Endodermal cell (in vitro differentiated cells): ENCODE data around the gene AFF3. TPM values are rescaled to one million over a fixed set of nuclear protein-coding genes. Genes with fewer than 3 reads are reported as not detected.

Source experiments
- DNase-seq: peaks from one replicate; pipeline ENCODE4 v3.0.0-alpha.2; 2017
- H3K27ac ChIP-seq: 2 replicates; pipeline ENCODE4 v1.5.1; 2013; ENCODE audit warnings: mild to moderate bottlenecking, low read depth, low read length, moderate library complexity
- H3K27me3 ChIP-seq: 2 replicates; pipeline ENCODE4 v1.6.1; 2013; ENCODE audit warnings: mild to moderate bottlenecking, low read length, moderate library complexity; ENCODE audit not compliant: insufficient read depth, control insufficient read depth, poor library complexity, severe bottlenecking
- H3K36me3 ChIP-seq: 2 replicates; pipeline ENCODE4 v1.7.0; 2013; ENCODE audit warnings: mild to moderate bottlenecking, low read length, moderate library complexity; ENCODE audit not compliant: control insufficient read depth, insufficient read depth
- H3K4me1 ChIP-seq: one replicate; pipeline ENCODE4 v1.7.0; 2013; ENCODE audit warnings: low read length; ENCODE audit not compliant: control insufficient read depth, insufficient read depth
- H3K4me3 ChIP-seq: 2 replicates; pipeline ENCODE4 v1.5.1; 2013; ENCODE audit warnings: mild to moderate bottlenecking, low read length, moderate library complexity
- H3K9ac ChIP-seq: 2 replicates; pipeline ENCODE4 v1.6.1; 2013; ENCODE audit warnings: mild to moderate bottlenecking, low read length, moderate library complexity; ENCODE audit not compliant: poor library complexity, severe bottlenecking; ENCODE audit errors: extremely low read depth
- H3K9me3 ChIP-seq: 2 replicates; pipeline ENCODE4 v1.6.1; 2013; ENCODE audit warnings: mild to moderate bottlenecking, low read length, moderate library complexity; ENCODE audit not compliant: control insufficient read depth
- H3K27ac Mint-ChIP-seq: 2 replicates; pipeline ENCODE4 v1.8.0; 2020; ENCODE audit warnings: mixed read lengths
- H3K27me3 Mint-ChIP-seq: 2 replicates; pipeline ENCODE4 v1.8.0; 2021; ENCODE audit warnings: mild to moderate bottlenecking, mixed read lengths; ENCODE audit not compliant: insufficient read depth
- H3K36me3 Mint-ChIP-seq: 2 replicates; pipeline ENCODE4 v1.8.0; 2020; ENCODE audit warnings: low read depth, mixed read lengths
- H3K4me1 Mint-ChIP-seq: 2 replicates; pipeline ENCODE4 v1.8.0; 2020; ENCODE audit warnings: mixed read lengths
- H3K4me3 Mint-ChIP-seq: 2 replicates; pipeline ENCODE4 v1.8.0; 2020; ENCODE audit warnings: mild to moderate bottlenecking, moderate library complexity, mixed read lengths
- H3K9me3 Mint-ChIP-seq: 2 replicates; pipeline ENCODE4 v1.8.0; 2020; ENCODE audit warnings: mild to moderate bottlenecking, mixed read lengths
- WGBS, 2 experiments: methylation state at CpG; one replicate each; pipeline versions ENCODE4 v1.1.5 to v1.1.7; 2013; ENCODE audit warnings: missing lambda C conversion rate in 2 of 2, mixed read lengths in 1 of 2; ENCODE audit not compliant: insufficient coverage in 1 of 2, insufficient read length in 1 of 2; 5-methylcytosine and 5-hydroxymethylcytosine counted together
- total RNA-seq, 2 donors: library from RNA; stranded (reverse); fragmentation: NEBNext Ultra II Directional in 1 of 2; extraction: Animal tissue kit (Norgen Biotek cat#: 25700) in 1 of 2; gene quantifications; 2 replicates in 1 of 2; 3 replicates in 1 of 2; pipeline ENCODE4 v1.2.1, GENCODE V29; 2021
- TF ChIP-seq, protein P1 (sequence below): fragments of 200-600 bp; sonication (generic); conservative IDR thresholded peaks from 2 replicates; pipeline ENCODE4 v1.5.0; 2021; ENCODE audit warnings: antibody characterized with exemption, mild to moderate bottlenecking

Gene AFF3
- total RNA-seq, 2 donors from 2014 or later = 0.62 to 0.73 TPM

DNA sequence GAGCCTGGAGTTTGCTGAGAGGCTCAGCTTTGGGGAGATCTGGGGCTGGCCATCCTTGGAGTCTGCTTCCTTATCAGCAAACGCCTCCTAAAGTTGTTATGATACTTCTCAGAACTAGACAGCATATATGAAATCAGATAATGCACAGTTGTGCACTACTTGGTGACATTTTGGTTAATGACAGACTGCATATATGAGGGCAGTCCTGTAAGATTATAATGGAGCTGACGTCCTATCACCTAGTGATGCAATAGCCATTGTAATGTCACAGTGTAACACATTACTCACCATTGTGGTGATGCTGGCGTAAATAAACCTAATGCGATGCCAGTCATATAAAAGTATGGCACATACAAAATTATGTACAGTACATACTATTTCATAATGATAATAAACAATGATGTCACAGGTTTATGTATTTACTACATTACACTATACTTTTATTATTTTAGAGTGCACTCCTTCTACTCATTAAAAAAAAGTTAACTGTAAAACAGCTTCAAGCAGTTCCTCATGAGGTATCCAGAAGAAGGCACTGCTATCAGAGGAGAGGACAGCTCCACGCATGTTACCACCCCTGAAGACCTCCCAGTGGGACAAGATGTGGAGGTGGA, 354.5 kb downstream of the AFF3 start:
- Mint-ChIP-seq H3K4me3 (no peak overlapping the region), H3K9me3 (no peaks in the 10 kb centered on the region), H3K36me3 (no peaks in the 10 kb centered on the region), H3K27me3 (no peaks in the 10 kb centered on the region), H3K27ac (no peak overlapping the region), H3K4me1 (peaks cover 5% of the 10 kb centered on the region)
- Histone ChIP-seq H3K9ac (no peak overlapping the region), H3K36me3 (no peaks in the 10 kb centered on the region), H3K9me3 (no peaks in the 10 kb centered on the region), H3K27ac (no peak overlapping the region), H3K4me1 (no peaks in the 10 kb centered on the region), H3K27me3 (no peaks in the 10 kb centered on the region), H3K4me3 (no peak overlapping the region)
- TF ChIP-seq, protein P1, sequence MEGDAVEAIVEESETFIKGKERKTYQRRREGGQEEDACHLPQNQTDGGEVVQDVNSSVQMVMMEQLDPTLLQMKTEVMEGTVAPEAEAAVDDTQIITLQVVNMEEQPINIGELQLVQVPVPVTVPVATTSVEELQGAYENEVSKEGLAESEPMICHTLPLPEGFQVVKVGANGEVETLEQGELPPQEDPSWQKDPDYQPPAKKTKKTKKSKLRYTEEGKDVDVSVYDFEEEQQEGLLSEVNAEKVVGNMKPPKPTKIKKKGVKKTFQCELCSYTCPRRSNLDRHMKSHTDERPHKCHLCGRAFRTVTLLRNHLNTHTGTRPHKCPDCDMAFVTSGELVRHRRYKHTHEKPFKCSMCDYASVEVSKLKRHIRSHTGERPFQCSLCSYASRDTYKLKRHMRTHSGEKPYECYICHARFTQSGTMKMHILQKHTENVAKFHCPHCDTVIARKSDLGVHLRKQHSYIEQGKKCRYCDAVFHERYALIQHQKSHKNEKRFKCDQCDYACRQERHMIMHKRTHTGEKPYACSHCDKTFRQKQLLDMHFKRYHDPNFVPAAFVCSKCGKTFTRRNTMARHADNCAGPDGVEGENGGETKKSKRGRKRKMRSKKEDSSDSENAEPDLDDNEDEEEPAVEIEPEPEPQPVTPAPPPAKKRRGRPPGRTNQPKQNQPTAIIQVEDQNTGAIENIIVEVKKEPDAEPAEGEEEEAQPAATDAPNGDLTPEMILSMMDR = no peak
- no peak for DNase-seq
- WGBS, 2 experiments = 89 to 94% methylated on average over 2 to 5 of the region's 5 CpGs

DNA sequence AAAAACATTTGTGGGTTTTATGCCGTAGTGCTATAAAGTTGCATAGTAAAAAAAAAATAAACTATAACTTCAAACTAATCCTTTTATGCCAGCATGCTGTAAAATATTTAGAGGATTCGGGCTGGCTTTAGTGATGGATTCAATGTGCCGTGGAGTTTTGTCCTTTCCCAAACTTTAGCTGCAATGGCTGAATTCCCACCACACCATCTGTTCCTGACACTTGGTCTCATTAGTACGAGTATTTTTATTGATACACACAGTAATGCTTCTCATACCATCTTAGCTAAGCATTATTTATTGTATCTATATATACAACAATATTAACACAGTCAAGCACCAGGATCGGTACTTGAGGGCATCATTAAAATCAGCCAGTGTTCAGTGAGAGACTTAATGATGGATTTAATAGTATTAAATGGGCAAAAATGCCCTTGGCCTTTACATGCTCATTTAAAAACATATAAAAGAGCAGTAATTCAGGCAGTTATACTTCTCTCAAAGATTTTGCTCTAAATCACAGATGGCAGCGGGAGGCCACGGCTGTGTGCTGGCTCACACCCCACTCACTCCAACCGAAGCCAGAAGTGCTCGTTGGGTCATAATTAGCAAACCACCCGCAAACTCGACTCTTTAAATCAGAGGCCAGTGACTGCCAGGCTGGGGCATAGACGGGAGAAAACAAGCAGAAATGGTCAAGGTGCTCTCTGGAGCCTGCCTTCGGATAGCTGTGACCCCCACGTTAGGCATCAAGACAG, 355.6 kb downstream of the AFF3 start:
- Histone ChIP-seq H3K4me3 (no peak overlapping the region), H3K27ac (no peak overlapping the region), H3K9ac (no peak overlapping the region), H3K27me3 (no peaks in the 10 kb centered on the region), H3K4me1 (no peaks in the 10 kb centered on the region), H3K9me3 (no peaks in the 10 kb centered on the region), H3K36me3 (no peaks in the 10 kb centered on the region)
- WGBS, 2 experiments = 94 to 96% methylated on average over 10 to 14 of the region's 14 CpGs
- Mint-ChIP-seq H3K36me3 (no peaks in the 10 kb centered on the region), H3K4me1 (peaks cover 11% of the 10 kb centered on the region), H3K27ac (no peak overlapping the region), H3K4me3 (no peak overlapping the region), H3K9me3 (no peaks in the 10 kb centered on the region), H3K27me3 (no peaks in the 10 kb centered on the region)
- TF ChIP-seq, protein P1 = no peak
- DNase-seq = no peak

GRCh38 chr2:99784946-99785345, 357.4 kb downstream of the AFF3 start:
- H3K36me3 ChIP-seq = no peaks in the 10 kb centered on the region
- H3K9me3 ChIP-seq = no peaks in the 10 kb centered on the region
- Mint-ChIP-seq H3K27ac (no peak overlapping the region), H3K9me3 (no peaks in the 10 kb centered on the region), H3K4me3 (no peak overlapping the region), H3K27me3 (no peaks in the 10 kb centered on the region), H3K4me1 (peaks cover 11% of the 10 kb centered on the region), H3K36me3 (no peaks in the 10 kb centered on the region)
- no peak overlapping the region for H3K27ac ChIP-seq
- H3K27me3 ChIP-seq = no peaks in the 10 kb centered on the region
- TF ChIP-seq, protein P1 = no peak
- H3K9ac ChIP-seq = no peak overlapping the region
- WGBS, 2 experiments = 88 to 94% methylated on average over 6 to 8 of the region's 8 CpGs
- H3K4me1 ChIP-seq = no peaks in the 10 kb centered on the region
- H3K4me3 ChIP-seq = no peak overlapping the region
- DNase-seq = no peak
